Fibroblast of villous mesenchyme (primary cell): ENCODE data around the gene USF3. TPM values are rescaled to one million over a fixed set of nuclear protein-coding genes. Genes with fewer than 3 reads are reported as not detected.

ENCODE experiments used
- DNase-seq: peaks from one replicate; pipeline ENCODE4 v3.0.0-alpha.2; 2010; ENCODE audit warnings: low read depth
- H3K4me3 ChIP-seq: 2 replicates; pipeline ENCODE4 v1.5.1; 2011; ENCODE audit warnings: low read depth, mild to moderate bottlenecking, low read length
- total RNA-seq: library from RNA; depleted of rRNA; stranded (reverse); fragments of >200 nt; gene quantifications from 2 replicates; pipeline ENCODE4 v1.2.3, GENCODE V29; 2012
- TF ChIP-seq, protein P1 (sequence below): IDR thresholded peaks from 2 replicates; pipeline ENCODE4 v1.5.1; 2012; ENCODE audit warnings: low read depth, mild to moderate bottlenecking, low read length; ENCODE audit not compliant: insufficient read depth

USF3 gene
- total RNA-seq, 1 donor, result 12.5 TPM

GRCh38 chr3:113658107-113658506 lies 38.3 kb downstream of the USF3 start:
- DNase-seq, result no peak
- TF ChIP-seq, protein P1, sequence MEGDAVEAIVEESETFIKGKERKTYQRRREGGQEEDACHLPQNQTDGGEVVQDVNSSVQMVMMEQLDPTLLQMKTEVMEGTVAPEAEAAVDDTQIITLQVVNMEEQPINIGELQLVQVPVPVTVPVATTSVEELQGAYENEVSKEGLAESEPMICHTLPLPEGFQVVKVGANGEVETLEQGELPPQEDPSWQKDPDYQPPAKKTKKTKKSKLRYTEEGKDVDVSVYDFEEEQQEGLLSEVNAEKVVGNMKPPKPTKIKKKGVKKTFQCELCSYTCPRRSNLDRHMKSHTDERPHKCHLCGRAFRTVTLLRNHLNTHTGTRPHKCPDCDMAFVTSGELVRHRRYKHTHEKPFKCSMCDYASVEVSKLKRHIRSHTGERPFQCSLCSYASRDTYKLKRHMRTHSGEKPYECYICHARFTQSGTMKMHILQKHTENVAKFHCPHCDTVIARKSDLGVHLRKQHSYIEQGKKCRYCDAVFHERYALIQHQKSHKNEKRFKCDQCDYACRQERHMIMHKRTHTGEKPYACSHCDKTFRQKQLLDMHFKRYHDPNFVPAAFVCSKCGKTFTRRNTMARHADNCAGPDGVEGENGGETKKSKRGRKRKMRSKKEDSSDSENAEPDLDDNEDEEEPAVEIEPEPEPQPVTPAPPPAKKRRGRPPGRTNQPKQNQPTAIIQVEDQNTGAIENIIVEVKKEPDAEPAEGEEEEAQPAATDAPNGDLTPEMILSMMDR, result no peak
- no peak overlapping the region for H3K4me3 ChIP-seq

- TF ChIP-seq, protein P1, result no peak
- no peak for DNase-seq
- H3K4me3 ChIP-seq, result no peak overlapping the region
Observed at GRCh38 chr3:113654851-113655250, 41.6 kb downstream of the USF3 start.

DNA sequence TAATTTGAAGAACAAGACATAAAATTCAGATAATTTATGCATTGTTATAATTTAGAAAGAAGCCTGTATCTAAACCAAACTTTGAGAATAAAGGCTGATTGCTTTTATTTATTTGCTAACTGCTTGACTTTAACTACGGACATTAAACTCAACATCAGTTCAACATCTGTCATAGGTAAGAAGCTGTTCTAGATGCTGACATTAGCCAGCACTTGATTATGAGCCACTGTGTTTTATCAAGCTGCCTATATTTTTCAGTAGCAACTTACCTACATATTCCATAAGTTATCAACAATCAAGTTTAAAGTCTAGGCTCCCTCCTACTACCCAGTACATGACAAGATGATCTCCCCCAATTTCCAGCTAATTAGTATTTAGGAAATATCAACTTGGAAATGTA lies 42.1 kb downstream of the USF3 start:
- TF ChIP-seq, protein P1, result no peak
- DNase-seq, result no peak
- H3K4me3 ChIP-seq, result no peak overlapping the region

GRCh38 chr3:113649174-113649845 lies 47.1 kb downstream of the USF3 start:
- TF ChIP-seq, protein P1, result no peak
- no peak for DNase-seq

GRCh38 chr3:113648524-113648923 lies 47.9 kb downstream of the USF3 start:
- TF ChIP-seq, protein P1, result no peak
- no peak overlapping the region for H3K4me3 ChIP-seq
- DNase-seq, result no peak

More at GRCh38 chr3:113649174-113649845, 47.1 kb downstream of the USF3 start:
- no peak overlapping the region for H3K4me3 ChIP-seq

DNA sequence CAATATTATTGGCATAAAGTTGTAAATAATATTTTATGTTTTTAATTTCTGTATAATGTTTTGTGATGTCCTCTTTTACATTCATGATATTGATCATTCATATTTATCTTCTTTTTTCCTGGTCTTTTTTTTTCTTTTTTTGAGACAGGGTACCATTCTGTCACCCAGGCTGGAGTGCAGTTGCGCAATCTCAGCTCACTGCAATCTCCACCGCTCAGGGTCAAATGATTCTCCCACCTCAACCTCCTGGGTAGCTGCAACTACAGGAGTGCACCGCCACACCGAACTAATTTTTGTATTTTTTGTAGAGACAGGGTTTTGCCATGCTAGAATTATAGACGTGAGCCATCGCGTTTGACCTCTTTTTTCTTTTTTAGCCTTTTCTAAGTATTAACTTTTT lies 52.9 kb downstream of the USF3 start:
- H3K4me3 ChIP-seq, result no peak overlapping the region
- DNase-seq, result no peak
- TF ChIP-seq, protein P1, result no peak

DNA sequence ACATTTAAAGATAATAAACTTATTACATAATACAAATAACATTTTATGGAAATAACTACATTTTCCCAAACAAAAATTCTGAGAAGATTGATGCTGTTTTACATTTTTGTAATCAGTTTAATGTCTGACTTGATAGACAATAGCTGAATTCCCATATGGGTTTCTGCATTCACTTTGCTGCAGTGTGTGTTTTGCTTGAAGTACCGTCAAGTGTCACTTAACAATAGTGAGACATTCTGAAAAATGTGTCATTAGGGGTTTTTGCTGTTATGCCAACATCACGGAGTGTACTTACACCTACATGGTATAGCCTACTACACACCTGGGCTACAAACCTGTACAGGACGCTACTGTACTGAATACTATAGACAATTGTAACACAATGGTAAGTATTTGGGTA lies 57.5 kb downstream of the USF3 start:
- DNase-seq, result no peak
- TF ChIP-seq, protein P1, result no peak
- no peak overlapping the region for H3K4me3 ChIP-seq
